ENCODE measurements around the gene CYB561. TPM values are rescaled to one million over a fixed set of nuclear protein-coding genes. Genes with fewer than 3 reads are reported as not detected.
A peak's percentile ranks its signal among the peaks of the same experiment; 100 is the strongest.

Gene CYB561
- total RNA-seq, 1 donor from 2014 or later, result 29.6 TPM

DNA sequence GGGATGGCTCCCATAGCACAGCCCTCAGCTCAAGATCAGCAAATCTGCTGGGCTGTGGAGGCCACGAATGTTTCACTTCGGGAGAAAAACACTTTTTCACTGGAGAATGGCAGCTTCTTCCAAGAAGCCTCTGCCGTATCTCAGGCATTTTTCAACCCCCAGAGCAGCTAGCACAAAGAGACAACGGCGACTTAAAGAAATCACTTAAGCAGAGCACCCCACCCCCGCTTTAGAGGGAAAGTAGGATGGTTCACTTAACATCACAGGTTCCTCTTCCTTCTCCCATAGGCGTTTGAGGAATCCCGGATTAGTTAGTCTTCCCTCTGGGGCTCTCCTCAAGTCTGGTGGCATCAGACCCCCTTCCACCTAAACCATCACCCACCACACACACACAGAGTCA, 27.6 kb downstream of the CYB561 start:
- no peak for DNase-seq (ENCODE audit: extremely low read depth, low read depth, low spot score)

DNA sequence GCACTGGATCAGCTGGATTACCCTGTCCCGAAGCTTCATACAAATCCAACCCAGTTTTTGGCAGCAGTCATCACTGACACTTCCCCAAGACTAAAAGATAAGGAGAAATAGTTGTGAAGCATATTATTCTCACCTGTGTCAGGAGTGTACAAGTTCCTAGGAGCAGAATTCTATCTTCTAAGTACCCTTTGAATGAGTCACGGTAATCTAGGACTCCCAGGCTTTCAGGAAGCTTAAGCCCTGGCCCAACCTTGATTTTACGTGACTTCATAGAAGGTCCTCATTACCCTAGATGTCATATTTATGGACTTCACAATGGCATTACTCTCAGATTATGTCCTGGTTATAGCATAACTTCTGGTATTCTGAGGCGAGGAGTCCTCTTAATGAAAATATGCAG, 31.9 kb downstream of the CYB561 start:
- no peak for DNase-seq (ENCODE audit: extremely low read depth, low read depth, low spot score)

DNA sequence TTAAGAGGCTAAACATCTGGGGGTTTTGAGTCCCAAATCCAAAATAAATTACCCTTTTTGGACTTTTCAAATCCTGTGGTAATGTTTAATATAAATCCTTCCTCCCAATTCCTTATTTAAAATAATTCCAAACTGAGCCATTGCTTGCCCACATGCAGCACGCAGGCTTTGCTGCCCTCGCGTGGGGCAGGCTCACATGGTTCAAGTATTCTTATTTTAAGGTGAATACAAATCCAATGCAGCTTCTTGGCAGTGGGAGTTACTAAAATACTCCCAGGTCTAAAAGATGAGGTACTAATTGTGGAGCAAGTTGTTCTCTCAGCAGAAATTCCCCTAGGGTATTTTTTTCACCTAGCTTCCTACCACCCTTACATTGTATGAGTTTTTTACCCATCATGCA, 33.0 kb downstream of the CYB561 start:
- no peak for DNase-seq (ENCODE audit: extremely low read depth, low read depth, low spot score)

DNA sequence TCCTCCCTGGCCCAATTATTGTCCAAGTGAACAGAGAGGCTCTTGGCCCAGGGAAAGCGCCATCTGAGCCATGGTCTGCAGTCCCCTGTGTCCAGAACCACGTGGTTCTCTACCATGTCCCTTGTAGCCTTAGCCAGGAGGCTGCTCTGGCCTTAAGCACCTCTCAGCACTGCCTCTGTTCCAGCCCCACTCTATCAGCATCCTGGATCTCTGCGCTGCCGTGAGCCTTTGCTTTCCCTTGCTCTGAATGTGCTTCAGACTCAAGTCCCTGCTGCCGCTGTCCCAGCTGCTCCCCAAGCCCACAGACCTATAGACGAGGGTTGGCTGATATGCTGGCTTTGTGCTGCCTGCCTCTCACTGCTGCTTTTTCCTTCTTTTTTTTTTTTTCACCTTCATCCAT, 33.9 kb downstream of the CYB561 start:
- DNase-seq (ENCODE audit: extremely low read depth, low read depth, low spot score), result no peak

DNA sequence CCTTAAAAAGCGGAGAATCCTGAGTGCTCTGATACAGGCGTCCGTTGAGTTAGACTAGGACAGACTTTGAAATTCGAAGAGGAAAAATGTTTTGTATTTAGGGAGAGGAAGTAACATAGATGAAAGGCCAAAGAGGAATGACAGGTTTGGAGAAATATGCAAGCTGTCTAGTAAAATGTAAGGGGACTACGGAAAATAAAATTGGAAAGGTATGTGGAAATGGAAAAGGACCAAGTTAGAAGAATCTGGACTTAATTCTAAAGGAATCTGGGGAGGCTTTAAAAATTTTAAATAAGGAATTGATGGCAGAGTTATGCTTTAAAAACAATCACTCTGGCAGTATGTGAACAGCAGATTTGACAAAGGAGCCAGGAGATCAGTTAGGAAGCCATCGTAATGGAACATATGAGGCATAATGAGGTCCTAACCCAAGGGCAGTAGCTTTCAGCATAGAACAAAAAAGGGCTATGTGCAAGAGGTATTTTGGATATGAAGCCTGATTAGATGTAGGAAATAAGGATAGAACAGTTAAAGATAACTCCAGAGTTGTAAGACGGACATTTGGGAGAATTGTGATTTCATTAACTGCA, 38.3 kb downstream of the CYB561 start:
- no peak for DNase-seq (ENCODE audit: extremely low read depth, low read depth, low spot score)

DNA sequence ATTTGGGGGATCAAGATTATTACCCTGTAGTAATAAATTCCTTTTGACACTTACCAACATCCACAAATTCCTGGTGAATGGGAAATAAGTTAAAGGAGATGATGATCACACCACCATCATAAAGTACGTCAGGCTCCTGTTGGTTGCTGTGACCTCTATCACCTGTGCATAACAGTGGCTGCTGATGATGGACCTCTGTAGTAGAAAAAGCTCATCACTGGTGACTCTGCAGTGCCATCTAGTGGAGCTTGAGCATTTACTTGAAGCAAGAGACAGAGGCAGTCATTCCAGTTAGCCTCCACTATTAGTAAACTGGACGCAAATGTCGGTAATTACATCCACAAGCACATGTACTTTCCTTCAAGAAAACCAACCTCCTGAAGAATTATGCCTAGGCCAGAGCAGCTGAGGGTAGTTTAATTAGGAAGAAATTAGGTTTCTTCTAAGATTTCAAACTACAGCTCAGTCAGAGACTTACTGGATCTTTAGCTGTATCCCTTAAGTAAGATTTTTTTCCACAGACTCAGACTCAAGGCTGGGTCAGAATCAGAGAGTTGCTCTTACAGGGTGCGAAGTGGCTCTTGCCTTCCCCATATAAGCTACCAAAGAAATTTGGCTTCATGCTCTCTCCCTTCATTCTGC, 39.3 kb downstream of the CYB561 start:
- peak; percentile 89 for DNase-seq (ENCODE audit: extremely low read depth, low read depth, low spot score)

DNA sequence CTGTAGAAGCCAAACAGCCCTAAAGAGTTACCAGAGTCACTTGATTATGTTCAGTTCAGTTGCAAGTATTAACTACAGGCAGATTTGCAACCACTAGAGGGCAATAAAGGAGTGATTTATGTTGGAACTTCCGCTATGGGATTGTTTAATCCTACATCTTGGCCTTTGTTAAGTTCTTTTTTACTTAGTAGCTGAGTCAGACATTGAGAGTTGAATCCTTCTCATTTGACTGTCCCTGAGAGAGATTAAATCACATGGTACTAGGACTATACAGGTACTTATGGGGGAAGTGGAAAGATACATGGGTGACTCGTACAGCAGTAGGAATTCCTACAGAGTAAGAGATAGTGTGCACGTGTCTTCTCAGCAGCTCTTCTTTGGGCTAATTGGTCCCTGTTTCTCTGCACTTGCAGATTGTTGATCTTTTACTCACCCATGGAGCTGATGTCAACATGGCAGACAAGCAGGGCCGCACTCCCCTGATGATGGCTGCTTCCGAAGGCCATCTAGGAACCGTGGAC, 40.3 kb downstream of the CYB561 start:
- peak; percentile 77 for DNase-seq (ENCODE audit: extremely low read depth, low read depth, low spot score)

DNA sequence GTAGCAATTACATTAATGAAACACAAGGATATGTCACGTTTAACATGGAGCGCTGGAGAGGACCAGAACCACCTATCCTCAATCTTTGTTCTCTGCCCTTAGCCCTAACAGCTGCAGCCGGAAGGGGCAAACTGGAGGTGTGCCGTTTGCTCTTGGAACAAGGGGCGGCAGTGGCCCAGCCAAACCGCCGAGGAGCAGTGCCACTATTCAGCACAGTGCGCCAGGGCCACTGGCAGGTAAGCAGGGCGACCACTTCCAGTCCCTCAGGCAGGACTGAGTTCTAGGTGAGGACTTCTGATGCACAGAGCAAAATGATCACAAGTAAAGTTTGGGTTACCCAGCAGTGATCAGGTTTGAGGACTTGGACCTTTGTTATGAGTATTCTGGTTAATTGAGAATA, 41.1 kb downstream of the CYB561 start:
- no peak for DNase-seq (ENCODE audit: extremely low read depth, low read depth, low spot score)

DNA sequence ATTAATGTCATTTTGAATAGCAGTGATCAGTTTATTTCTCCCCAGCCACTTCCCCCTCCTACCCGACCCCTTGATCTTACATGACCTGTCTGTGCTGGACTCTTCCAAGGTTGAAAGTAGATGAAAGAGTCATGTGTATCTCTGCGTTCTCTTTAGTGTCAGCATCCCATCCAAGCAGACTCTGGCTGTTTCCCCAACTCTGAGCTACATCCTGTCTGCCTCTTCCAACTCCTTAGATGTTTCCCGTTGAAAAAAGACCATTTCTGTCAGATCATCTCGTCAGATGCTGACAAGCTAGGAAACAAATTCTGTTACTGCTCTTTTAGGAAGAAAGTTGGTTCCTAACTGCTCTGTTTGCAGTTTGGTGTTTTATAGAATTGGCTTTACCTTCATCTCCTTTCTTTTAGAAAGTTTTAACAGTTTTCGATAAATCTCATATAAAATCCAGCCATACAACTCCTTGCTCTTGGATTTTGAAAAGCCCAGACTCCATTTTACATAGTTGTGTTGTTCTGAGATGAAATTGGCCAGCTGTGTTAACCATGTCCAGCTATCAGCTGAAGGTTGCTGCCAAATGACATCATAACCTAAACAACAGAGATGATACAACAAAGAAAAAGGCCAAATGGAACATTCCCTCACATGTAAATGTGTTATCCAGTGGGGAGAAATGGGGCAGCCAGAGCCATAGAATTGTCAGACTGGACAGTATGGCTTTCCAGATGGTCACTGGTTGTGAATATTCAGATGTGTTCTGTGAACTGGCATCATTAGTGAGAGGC, 43.5 kb downstream of the CYB561 start:
- no peak for DNase-seq (ENCODE audit: extremely low read depth, low read depth, low spot score)

DNA sequence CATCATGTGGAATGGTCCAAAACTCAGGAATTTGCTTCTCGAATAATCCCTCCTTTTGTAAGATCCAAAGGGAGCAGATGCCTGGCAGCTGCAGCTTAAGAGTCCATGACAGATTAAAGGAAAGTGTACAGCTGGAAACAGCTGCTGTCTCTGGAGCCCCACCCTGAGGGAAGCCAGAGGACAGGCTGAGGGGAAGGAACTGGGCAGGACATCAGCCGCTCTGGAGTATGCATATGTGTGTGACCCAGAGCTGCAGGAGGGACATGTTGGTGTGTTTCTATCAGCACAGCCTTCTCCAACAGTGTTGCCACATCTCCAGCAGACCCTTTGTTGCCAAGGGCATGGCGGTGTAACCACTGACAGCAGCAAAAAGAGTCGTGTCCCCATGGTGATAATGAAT, 46.2 kb downstream of the CYB561 start:
- no peak for DNase-seq (ENCODE audit: extremely low read depth, low read depth, low spot score)

DNA sequence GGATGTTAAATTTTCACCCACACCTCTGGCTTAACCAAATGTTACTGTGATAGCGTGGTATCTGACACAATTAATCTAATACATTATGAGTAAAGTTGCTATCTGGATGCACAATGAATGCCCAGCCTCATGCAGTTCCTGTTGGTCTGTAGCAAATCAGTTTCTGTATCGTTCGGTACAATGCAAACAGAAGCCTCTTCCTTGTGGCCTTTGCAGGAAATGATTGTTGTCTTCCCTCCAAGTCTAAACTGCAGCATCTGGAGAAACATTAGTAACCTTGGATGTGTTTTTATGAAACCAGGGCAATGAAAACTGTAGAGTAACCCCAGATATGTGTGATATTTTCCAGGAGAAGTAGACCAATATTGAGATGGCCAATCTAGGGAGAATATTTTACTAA, 46.8 kb downstream of the CYB561 start:
- DNase-seq (ENCODE audit: extremely low read depth, low read depth, low spot score), result no peak

DNA sequence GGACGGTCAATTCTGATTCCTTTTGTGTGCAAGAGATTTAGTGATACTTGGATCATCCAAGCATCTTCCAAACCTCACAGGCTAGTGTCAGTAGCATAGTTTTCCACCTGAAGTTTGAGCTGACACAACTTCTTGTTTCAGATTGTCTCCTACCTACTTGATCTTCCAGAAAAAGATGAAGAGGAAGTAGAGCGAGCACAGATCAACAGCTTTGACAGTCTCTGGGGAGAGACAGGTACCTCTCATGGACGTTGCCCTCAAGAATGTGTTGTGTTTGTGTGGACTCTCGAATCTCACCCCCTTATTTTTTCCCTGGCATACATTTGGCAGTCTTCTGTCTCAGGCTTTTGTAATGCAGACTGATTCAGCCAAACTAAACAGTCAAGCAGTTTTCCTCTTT, 47.4 kb downstream of the CYB561 start:
- no peak for DNase-seq (ENCODE audit: extremely low read depth, low read depth, low spot score)

DNA sequence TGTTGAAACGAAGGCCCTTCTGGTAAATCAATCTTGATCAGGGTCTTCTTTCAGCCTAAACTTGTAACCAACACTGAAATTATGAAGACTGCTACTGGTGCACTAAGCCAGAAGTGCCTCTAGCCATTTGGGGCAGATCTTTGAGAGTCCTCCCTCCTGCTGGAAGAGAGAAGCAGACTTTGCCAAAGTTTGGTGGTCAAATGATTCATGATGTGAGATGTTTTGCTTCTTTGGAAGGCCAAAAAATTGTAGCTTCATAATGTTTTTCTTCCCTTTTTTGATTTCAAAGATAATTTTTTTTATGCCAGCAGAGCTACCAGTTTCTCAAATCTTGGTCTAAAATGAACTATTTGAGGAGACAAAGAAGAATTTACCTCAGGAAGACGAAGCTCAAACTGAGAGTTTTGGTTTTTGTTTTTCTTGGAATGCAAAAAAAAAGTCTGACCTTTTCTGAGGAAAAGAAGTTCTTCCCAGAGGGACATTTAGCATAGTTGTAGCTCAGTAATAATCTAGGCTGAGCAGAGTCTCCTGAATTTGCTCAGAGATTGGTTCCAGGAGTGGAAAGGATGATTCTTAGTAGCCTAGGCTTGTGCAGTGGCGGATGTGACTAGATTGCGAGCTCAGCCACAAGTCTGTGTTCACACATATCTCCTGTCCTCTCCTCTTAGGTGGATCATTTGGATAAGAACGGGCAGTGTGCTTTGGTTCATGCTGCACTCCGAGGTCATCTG, 50.9 kb downstream of the CYB561 start:
- no peak for DNase-seq (ENCODE audit: extremely low read depth, low read depth, low spot score)

DNA sequence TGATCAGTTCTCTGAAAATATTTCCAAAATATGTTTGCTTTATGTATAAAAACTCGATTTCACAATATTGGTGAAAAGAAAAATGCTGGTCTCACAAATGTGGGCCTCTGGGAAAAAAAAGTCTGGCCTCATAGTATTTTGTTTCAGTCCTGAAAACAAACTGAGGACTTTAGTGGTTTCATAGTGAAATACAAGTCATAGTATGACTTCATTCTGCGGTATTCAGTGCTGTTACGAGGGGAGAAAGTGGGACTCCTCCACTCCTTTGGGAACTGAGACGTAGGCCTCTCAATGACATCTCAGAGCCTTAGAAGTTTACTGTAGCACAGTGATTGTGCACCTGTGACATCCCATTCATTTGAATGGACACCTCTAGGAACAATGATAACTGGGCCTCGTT, 56.0 kb downstream of the CYB561 start:
- DNase-seq (ENCODE audit: extremely low read depth, low read depth, low spot score), result no peak

DNA sequence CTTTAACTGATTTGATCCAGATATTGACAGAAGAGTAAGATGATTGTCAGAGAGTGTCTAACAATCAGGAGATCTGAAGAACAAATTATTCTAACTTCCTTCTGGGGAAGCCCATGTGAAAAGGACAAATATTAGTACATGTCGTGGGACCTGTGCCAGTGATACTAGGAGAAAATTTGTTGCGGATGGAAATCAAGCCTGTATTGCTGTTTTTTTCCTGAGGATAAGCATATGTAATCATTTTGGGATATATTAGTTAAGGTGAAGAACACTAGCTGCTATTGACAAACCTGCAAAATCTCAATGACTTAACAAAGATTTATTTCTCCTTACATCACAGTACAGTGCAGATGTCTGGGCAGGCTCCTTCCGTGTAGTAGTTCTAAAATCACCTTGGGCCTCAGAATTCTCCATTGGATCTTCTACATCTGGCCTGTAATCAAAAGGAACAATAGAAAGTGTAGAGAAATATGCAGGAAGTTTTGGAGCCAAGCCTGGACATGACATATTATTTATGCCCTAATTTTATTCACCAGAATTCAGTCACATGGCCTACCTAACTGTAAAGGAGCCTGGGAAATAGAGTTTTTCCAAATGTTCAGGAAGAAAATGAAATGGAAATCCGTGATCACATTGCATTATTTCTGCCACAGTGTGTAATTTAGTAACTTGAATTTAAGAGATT, 58.3 kb downstream of the CYB561 start:
- no peak for DNase-seq (ENCODE audit: extremely low read depth, low read depth, low spot score)

DNA sequence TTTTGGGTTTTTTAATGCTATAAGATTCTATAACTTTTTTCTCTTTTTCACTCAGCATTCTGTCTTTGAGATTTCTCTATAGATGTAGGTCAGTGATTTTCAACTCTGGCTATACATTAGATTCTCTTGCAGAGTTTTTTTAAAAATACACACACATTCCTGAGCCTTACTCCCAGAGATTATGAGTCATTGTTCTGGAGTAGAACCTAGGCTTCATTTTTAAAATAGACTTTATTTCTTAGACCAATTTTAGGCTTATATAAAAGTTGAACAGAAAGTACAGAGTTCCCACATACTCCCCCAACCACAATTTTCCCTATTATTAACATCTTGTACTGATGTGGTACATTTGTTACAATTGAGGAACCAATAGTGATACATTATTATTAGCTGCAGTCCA, 63.3 kb downstream of the CYB561 start:
- no peak for DNase-seq (ENCODE audit: extremely low read depth, low read depth, low spot score)

Other genes with a start within 250 kb of the CYB561 start
- 22.8 and 117 TPM in 2 replicates for gene ACE, start 30.8 kb upstream of the CYB561 start, total RNA-seq
- gene KCNH6, start 77.1 kb upstream of the CYB561 start, total RNA-seq, result not detected in 2 replicates
- gene DCAF7, start 104.2 kb upstream of the CYB561 start, total RNA-seq, result 45.2 and 60.3 TPM in 2 replicates
- gene TACO1, start 154.6 kb upstream of the CYB561 start, total RNA-seq, result 18.9 and 26.3 TPM in 2 replicates
- 68.0 and 82.5 TPM in 2 replicates for gene MAP3K3, start 176.1 kb upstream of the CYB561 start, total RNA-seq